ENCODE measurements around the gene UGCG.

- TF ChIP-seq EZH2phosphoT487 (IDR thresholded peaks at IDR 0.05), result no peak
- TF ChIP-seq CTCF (IDR thresholded peaks at IDR 0.05), result no peak
- TF ChIP-seq EZH2 (IDR thresholded peaks at IDR 0.05), result no peak
Observed at GRCh38 chr9:111910428-111910827, 13.8 kb downstream of the UGCG start.

Measured in neural progenitor cell (in vitro differentiated cells).